Adrenal gland (tissue), 19 donors: ENCODE measurements around the gene SIT1. TPM values are rescaled to one million over a fixed set of nuclear protein-coding genes. Genes with fewer than 3 reads are reported as not detected.

Source experiments
- DNase-seq, 7 donors: peaks; one replicate each; pipeline ENCODE4 v3.0.0-alpha.2; 2019 to 2020
- H3K27ac ChIP-seq, 5 donors: fragments of 200-600 bp; sonication (generic) in 4 of 5; 1 replicate in 3 of 5; 2 replicates in 2 of 5; pipeline versions ENCODE4 v1.5.1 to v1.8.0; 2016 to 2020; ENCODE audit warnings: mild to moderate bottlenecking in 1 of 5
- H3K27me3 ChIP-seq: fragments of 200-600 bp; 2 replicates; pipeline ENCODE4 v1.8.0; 2021
- H3K36me3 ChIP-seq, 2 donors: fragments of 200-600 bp; replicated peaks in 1 of 2; 1 replicate in 1 of 2; 2 replicates in 1 of 2; pipeline versions ENCODE4 v1.5.1 to v1.8.0; 2018 to 2022
- H3K4me1 ChIP-seq, 2 donors: fragments of 200-600 bp; replicated peaks in 1 of 2; 1 replicate in 1 of 2; 2 replicates in 1 of 2; pipeline versions ENCODE4 v1.5.1 to v1.8.0; 2018 to 2021
- H3K4me3 ChIP-seq, 4 donors: fragments of 200-600 bp; sonication (generic) in 3 of 4; one replicate each; pipeline ENCODE4 v1.5.1; 2016 to 2018
- H3K9me3 ChIP-seq, 3 donors: fragments of 200-600 bp; sonication (generic) in 1 of 3; replicated peaks in 1 of 3; 1 replicate in 2 of 3; 2 replicates in 1 of 3; pipeline versions ENCODE4 v1.5.1 to v1.8.0; 2016 to 2021
- CTCF ChIP-seq, 6 experiments: fragments of 450-650 bp in 4 of 6; fragments of 200-600 bp in 2 of 6; sonication (generic) in 1 of 6; IDR thresholded peaks; 1 replicate in 5 of 6; 2 replicates in 1 of 6; pipeline versions ENCODE4 v1.5.1 to v1.8.0; 2016 to 2021; ENCODE audit warnings: antibody characterized with exemption in 6 of 6, mild to moderate bottlenecking in 2 of 6, moderate library complexity in 1 of 6
- POLR2A ChIP-seq, 2 donors: fragments of 450-650 bp; IDR thresholded peaks; one replicate each; pipeline ENCODE4 v1.6.1; 2017; ENCODE audit warnings: antibody characterized with exemption in 2 of 2, mild to moderate bottlenecking in 2 of 2, moderate library complexity in 1 of 2
- WGBS, 4 donors: extraction: QIAGEN DNeasy Blood & Tissue Kit in 2 of 4; methylation state at CpG; one replicate each; pipeline versions ENCODE4 v1.1.5 to v1.1.7; 2013 to 2017; 5-methylcytosine and 5-hydroxymethylcytosine counted together
- intact Hi-C, 2 donors: fragments of 100-400 bp; cut with DNase I; formaldehyde crosslinking; loops; one replicate each; pipeline versions ENCODE4 v1.14.1 to v1.15.0; 2022 to 2023
- long read RNA-seq, 10 donors: library from polyadenylated mRNA in 3 of 10; unstranded in 2 of 10; stranded (forward) in 1 of 10; transcript quantifications; one replicate each; pipeline ENCODE4 v2.0.0 and lab custom pipeline, GENCODE V29; 2021 to 2026
- polyA plus RNA-seq, 3 donors: library from polyadenylated mRNA; stranded (reverse); fragments of 200-250 nt in 2 of 3; fragments of 350-450 nt in 1 of 3; fragmentation: Illumina TruSeq in 1 of 3; extraction: RNeasy Lipid Tissue Mini Kit (QIAGEN cat#74804) in 1 of 3; gene quantifications; one replicate each; pipeline ENCODE4 v1.2.3, GENCODE V29; 2013 to 2014
- total RNA-seq, 9 donors: library from RNA; depleted of rRNA in 4 of 9; stranded (reverse); fragments of >200 nt in 4 of 9; fragments of 120-200 nt in 1 of 9; fragmentation: NEBNext Ultra II Directional in 1 of 9; extraction: Animal tissue kit (Norgen Biotek cat#: 25700) in 1 of 9; gene quantifications; one replicate each; pipeline versions ENCODE4 v1.1.0 to v1.2.4, GENCODE V29; 2013 to 2023
- donor health status: healthy with polysubstance abuse.
- donor health status: Bipolar disorder and iron deficiency.
- donor health status: DM: yes; HTN: yes; CAD: no.
- donor health status: DM: no; HTN: no; CAD: no.
- donor health status: DM: no; HTN: no; CAD: no.
- donor health status: DM: yes; HTN: yes; CAD: no.

SIT1 gene
- total RNA-seq (1 to 10 TPM in 4 of 9 donors, under 1 TPM in 4, not detected in 1; 0.06 to 2.1 (median 0.86) TPM), polyA plus RNA-seq (1 to 10 TPM in 1 of 3 donors, under 1 TPM in 1, not detected in 1; 0.37 to 1.0 TPM)
- long read RNA-seq, donor 1: 0 reads
- long read RNA-seq, donor 2: 0 reads
- long read RNA-seq, donor 3, partial matches to known transcripts: 0 of 1 reads
- long read RNA-seq, donor 3, other reads (novel, unspliced or antisense): 0 of 1 reads
- long read RNA-seq, donor 4: 0 reads
- long read RNA-seq, donor 5: 0 reads
- long read RNA-seq, donor 6: 0 reads
- long read RNA-seq, donor 7: 0 reads
- long read RNA-seq, donor 8: 0 reads
- long read RNA-seq, donor 9, partial matches to known transcripts: 0 of 1 reads
- long read RNA-seq, donor 9, other reads (novel, unspliced or antisense): 0 of 1 reads
- long read RNA-seq, donor 10: 0 reads

- 66 to 71% (median 69%) methylated on average over 14 to 22 of the region's 22 CpGs for WGBS, 4 donors
- H3K4me1 ChIP-seq: peaks cover 3 to 19% of the 10 kb centered on the region in 2 donors
- no peaks in the 10 kb centered on the region for H3K36me3 ChIP-seq
- H3K27me3 ChIP-seq: no peaks in the 10 kb centered on the region
- TF ChIP-seq POLR2A (IDR thresholded peaks at IDR 0.05) (no peak), CTCF (IDR thresholded peaks at IDR 0.05) (no peak)
- no peaks in the 10 kb centered on the region for H3K9me3 ChIP-seq
- no peak within 1 kb of the TSS for H3K4me3 ChIP-seq
- intact Hi-C loops: no loop called here
- DNase-seq: peak in 1 of 7 donors; percentile 14
- H3K27ac ChIP-seq: no peak within 1 kb of the TSS
These were observed at the start of gene SIT1 for GRCh38 chr9:35650341-35651158. Gene SIT1 (minus strand): TSS chr9:35650931. CDS start chr9:35650853, 78 bp downstream.

GRCh38 chr9:35700031-35700430 is 49.3 kb upstream of the SIT1 start:
- intact Hi-C loops: no loop called here
- peaks cover 0 to 92% of the 10 kb centered on the region in 2 donors for H3K36me3 ChIP-seq
- TF ChIP-seq CTCF (IDR thresholded peaks at IDR 0.05) (no peak), POLR2A (IDR thresholded peaks at IDR 0.05) (peak in 1 of 2 donors; percentile 23)
- no peaks in the 10 kb centered on the region for H3K9me3 ChIP-seq
- WGBS, 4 donors: 37 to 54% (median 44%) methylated on average over 9 to 11 of the region's 11 CpGs
- H3K4me1 ChIP-seq: peaks cover 19 to 39% of the 10 kb centered on the region in 2 donors
- H3K27ac ChIP-seq: peak overlapping the region in 4 of 5 donors; percentile 30 to 80 (median 62)
- no peak overlapping the region for H3K4me3 ChIP-seq
- no peaks in the 10 kb centered on the region for H3K27me3 ChIP-seq
- peak; percentile 77 to 93 (median 87) for DNase-seq

- no peak overlapping the region for H3K4me3 ChIP-seq
- intact Hi-C loops: loop anchor here in 1 of 2 donors (5.0 kb wide), 1 partner anchor 36 kb away; no protein-coding TSS in a partner anchor
- no peaks in the 10 kb centered on the region for H3K9me3 ChIP-seq
- no peaks in the 10 kb centered on the region for H3K27me3 ChIP-seq
- H3K27ac ChIP-seq: peak overlapping the region in 3 of 5 donors; percentile 48 to 80 (median 76)
- WGBS, 4 donors: 58 to 70% (median 62%) methylated on average over 2 to 5 of the region's 5 CpGs
- DNase-seq: peak in 1 of 7 donors; percentile 16
- TF ChIP-seq POLR2A (IDR thresholded peaks at IDR 0.05) (no peak), CTCF (IDR thresholded peaks at IDR 0.05) (no peak)
- H3K4me1 ChIP-seq: peaks cover 19 to 44% of the 10 kb centered on the region in 2 donors
- peaks cover 0 to 74% of the 10 kb centered on the region in 2 donors for H3K36me3 ChIP-seq
These were observed 47.5 kb upstream of the SIT1 start for GRCh38 chr9:35698231-35698630.

GRCh38 chr9:35697486-35697885 is 46.8 kb upstream of the SIT1 start:
- Histone ChIP-seq H3K9me3 (no peaks in the 10 kb centered on the region), H3K36me3 (peaks cover 0 to 67% of the 10 kb centered on the region in 2 donors), H3K4me3 (no peak overlapping the region), H3K27me3 (no peaks in the 10 kb centered on the region), H3K4me1 (peaks cover 19 to 44% of the 10 kb centered on the region in 2 donors), H3K27ac (peak overlapping the region in 3 of 5 donors; percentile 17 to 80 (median 74))
- 72 to 82% (median 79%) methylated on average over 14 of the region's 14 CpGs for WGBS, 4 donors
- TF ChIP-seq CTCF (IDR thresholded peaks at IDR 0.05) (no peak), POLR2A (IDR thresholded peaks at IDR 0.05) (no peak)
- DNase-seq: no peak
- intact Hi-C loops: loop anchor here in 1 of 2 donors (5.0 kb wide), 1 partner anchor 35 kb away; no protein-coding TSS in a partner anchor
